GM23338 (cell line): ENCODE data around the gene ASPHD1. TPM values are rescaled to one million over a fixed set of nuclear protein-coding genes. Genes with fewer than 3 reads are reported as not detected.
A peak's percentile ranks its signal among the peaks of the same experiment; 100 is the strongest.

ENCODE experiments used
- ATAC-seq: fragments of 200-7000 bp; cut with Tn5 transposase; 3 replicates; pipeline ENCODE4 v1.9.1; 2020
- DNase-seq: peaks from one replicate; pipeline ENCODE4 v3.0.0-alpha.2; 2015; ENCODE audit warnings: low spot score
- H2AFZ ChIP-seq: fragments of 200-600 bp; sonication (generic); 2 replicates; pipeline ENCODE4 v1.8.0; 2016; ENCODE audit warnings: antibody characterized with exemption, mild to moderate bottlenecking, moderate library complexity
- H3F3A ChIP-seq: fragments of 200-600 bp; sonication (generic); replicated peaks from 2 replicates; pipeline ENCODE4 v1.8.0; 2017; ENCODE audit warnings: antibody characterized with exemption, mixed run types, low read depth
- H3K27ac ChIP-seq: fragments of 200-600 bp; sonication (generic); 2 replicates; pipeline ENCODE4 v1.6.1; 2016; ENCODE audit warnings: low read depth
- H3K27me3 ChIP-seq: fragments of 200-600 bp; sonication (generic); 2 replicates; pipeline ENCODE4 v1.8.0; 2016; ENCODE audit warnings: mild to moderate bottlenecking, mixed run types, moderate library complexity; ENCODE audit not compliant: insufficient read depth
- H3K36me3 ChIP-seq: fragments of 200-600 bp; sonication (generic); 2 replicates; pipeline ENCODE4 v1.8.0; 2016; ENCODE audit warnings: mild to moderate bottlenecking; ENCODE audit not compliant: insufficient read depth
- H3K4me1 ChIP-seq: fragments of 200-600 bp; sonication (generic); 2 replicates; pipeline ENCODE4 v1.8.0; 2016; ENCODE audit warnings: mild to moderate bottlenecking, moderate library complexity; ENCODE audit not compliant: insufficient read depth
- H3K4me2 ChIP-seq: fragments of 200-600 bp; sonication (generic); 2 replicates; pipeline ENCODE4 v1.7.1; 2017; ENCODE audit warnings: mixed run types
- H3K4me3 ChIP-seq: fragments of 200-600 bp; sonication (generic); 2 replicates; pipeline ENCODE4 v1.6.1; 2016; ENCODE audit warnings: mixed run types
- H3K79me2 ChIP-seq: fragments of 200-600 bp; sonication (generic); replicated peaks from 2 replicates; pipeline ENCODE4 v1.8.0; 2017; ENCODE audit warnings: mild to moderate bottlenecking; ENCODE audit not compliant: insufficient read depth
- H3K9me2 ChIP-seq: fragments of 200-600 bp; sonication (generic); 2 replicates; pipeline ENCODE4 v1.8.0; 2017; ENCODE audit not compliant: insufficient read depth
- H4K20me1 ChIP-seq: fragments of 200-600 bp; sonication (generic); replicated peaks from 2 replicates; pipeline ENCODE4 v1.8.0; 2017; ENCODE audit warnings: mild to moderate bottlenecking; ENCODE audit not compliant: insufficient read depth
- H3K27ac Mint-ChIP-seq: 2 replicates; pipeline ENCODE4 v1.8.0; 2020; ENCODE audit warnings: inconsistent platforms, mild to moderate bottlenecking, moderate library complexity, mixed read lengths
- H3K27me3 Mint-ChIP-seq: 3 replicates; pipeline ENCODE4 v1.8.0; 2022; ENCODE audit warnings: low read depth, mild to moderate bottlenecking, moderate library complexity, mixed read lengths, inconsistent platforms; ENCODE audit not compliant: insufficient read depth, poor library complexity
- H3K36me3 Mint-ChIP-seq: 3 replicates; pipeline ENCODE4 v1.8.0; 2021; ENCODE audit warnings: low read depth, mild to moderate bottlenecking, inconsistent platforms, moderate library complexity, mixed read lengths
- H3K4me1 Mint-ChIP-seq: 3 replicates; pipeline ENCODE4 v1.8.0; 2020; ENCODE audit warnings: mild to moderate bottlenecking, inconsistent platforms, mixed read lengths
- H3K4me3 Mint-ChIP-seq: 3 replicates; pipeline ENCODE4 v1.8.0; 2021; ENCODE audit warnings: moderate library complexity, mild to moderate bottlenecking, inconsistent platforms, mixed read lengths
- H3K9me3 Mint-ChIP-seq: 3 replicates; pipeline ENCODE4 v1.8.0; 2020; ENCODE audit warnings: moderate library complexity, mild to moderate bottlenecking, inconsistent platforms, mixed read lengths
- CREB1 ChIP-seq: fragments of 250-450 bp; sonication (Bioruptor Pico); IDR thresholded peaks from 2 replicates; pipeline ENCODE4 v1.5.0; 2020; ENCODE audit warnings: low read depth, mild to moderate bottlenecking, moderate library complexity
- CTCF ChIP-seq, 2 experiments: fragments of 200-600 bp in 1 of 2; sonication (generic) in 1 of 2; conservative IDR thresholded peaks; 2 replicates each; pipeline versions ENCODE4 v1.5.1 to v1.6.1; 2016 to 2017; ENCODE audit warnings: antibody characterized with exemption in 2 of 2, low read depth in 2 of 2, mild to moderate bottlenecking in 2 of 2, moderate library complexity in 1 of 2
- ETS1 ChIP-seq: IDR thresholded peaks from 2 replicates; pipeline ENCODE4 v1.6.1; 2016; ENCODE audit warnings: antibody characterized with exemption
- EZH2 ChIP-seq: fragments of 200-600 bp; sonication (generic); IDR thresholded peaks from one replicate; pipeline ENCODE4 v1.8.0; 2017; ENCODE audit warnings: antibody characterized with exemption, mild to moderate bottlenecking, low read depth; ENCODE audit not compliant: unreplicated experiment
- EZH2phosphoT487 ChIP-seq: fragments of 200-600 bp; sonication (generic); IDR thresholded peaks from one replicate; pipeline ENCODE4 v1.8.1; 2018; ENCODE audit warnings: antibody characterized with exemption; ENCODE audit not compliant: unreplicated experiment
- JUNB ChIP-seq: IDR thresholded peaks from one replicate; pipeline ENCODE4 v1.6.1; 2016; ENCODE audit warnings: antibody characterized with exemption; ENCODE audit not compliant: unreplicated experiment
- NANOG ChIP-seq: IDR thresholded peaks from 2 replicates; pipeline ENCODE4 v1.6.1; 2016; ENCODE audit warnings: antibody characterized with exemption, borderline replicate concordance
- POLR2AphosphoS5 ChIP-seq: IDR thresholded peaks from 2 replicates; pipeline ENCODE4 v1.6.1; 2016; ENCODE audit warnings: antibody characterized with exemption, low read depth
- REST ChIP-seq: IDR thresholded peaks from one replicate; pipeline ENCODE4 v1.6.1; 2018; ENCODE audit warnings: antibody characterized with exemption; ENCODE audit not compliant: unreplicated experiment
- STAT1 ChIP-seq: IDR thresholded peaks from one replicate; pipeline ENCODE4 v1.6.1; 2016; ENCODE audit warnings: antibody characterized with exemption; ENCODE audit not compliant: unreplicated experiment
- ZNF114 ChIP-seq: fragments of 250-450 bp; sonication (Bioruptor Pico); IDR thresholded peaks from 2 replicates; pipeline ENCODE4 v1.5.0; 2020; ENCODE audit warnings: mild to moderate bottlenecking, moderate library complexity
- ZNF331 ChIP-seq: fragments of 250-450 bp; sonication (Bioruptor Pico); IDR thresholded peaks from 2 replicates; pipeline ENCODE4 v1.5.0; 2020; ENCODE audit warnings: low read depth, mild to moderate bottlenecking, moderate library complexity
- polyA plus RNA-seq: library from polyadenylated mRNA; unstranded; fragments of >200 nt; fragmentation: Nextera tagmentation; extraction: Ambion mirVana; gene quantifications from 2 replicates; pipeline ENCODE4 v1.2.1, GENCODE V29; 2016
- total RNA-seq: library from RNA; depleted of rRNA; stranded (reverse); fragments of >200 nt; shearing (Covaris generic); gene quantifications from 2 replicates; pipeline ENCODE4 v1.2.3, GENCODE V29; 2014

Gene ASPHD1
- total and polyA plus RNA-seq, 2 experiments from 2014 or later: 15.5 to 20.6 TPM

- peaks cover 25% of the 10 kb centered on the region for H3K79me2 ChIP-seq
- H3K4me1 ChIP-seq: peaks cover 14% of the 10 kb centered on the region; the same call in 1 of the 2 replicates
- ATAC-seq (peak; percentile 96), DNase-seq (peak; percentile 94)
- no peaks in the 10 kb centered on the region for H3K27me3 ChIP-seq
- no peaks in the 10 kb centered on the region; the same call in none of the 2 replicates for H4K20me1 ChIP-seq
- Mint-ChIP-seq H3K36me3 (peaks cover 10% of the 10 kb centered on the region; the same call in 2 of the 3 replicates), H3K4me3 (peak within 1 kb of the TSS; percentile 87), H3K27ac (peak within 1 kb of the TSS; percentile 98), H3K27me3 (peaks cover 3% of the 10 kb centered on the region), H3K9me3 (no peaks in the 10 kb centered on the region), H3K4me1 (peaks cover 19% of the 10 kb centered on the region)
- peak within 1 kb of the TSS; percentile 90; the same call in 1 of the 2 replicates for H3K27ac ChIP-seq
- H2AFZ ChIP-seq: peak within 1 kb of the TSS; percentile 95
- peaks cover 5% of the 10 kb centered on the region; the same call in 1 of the 2 replicates for H3F3A ChIP-seq
- H3K9me2 ChIP-seq: no peaks in the 10 kb centered on the region
- H3K4me2 ChIP-seq: peak within 1 kb of the TSS; percentile 96
- peak within 1 kb of the TSS; percentile 91 for H3K4me3 ChIP-seq
- no peak for TF ChIP-seq NANOG
- TF ChIP-seq EZH2phosphoT487: no peak
- TF ChIP-seq POLR2AphosphoS5: peak; percentile 99
- no peaks in the 10 kb centered on the region for H3K36me3 ChIP-seq
Measured at GRCh38 chr16:29925781-29926710, 25.8 kb downstream of the ASPHD1 start, which contains the start of gene KCTD13. TSS of gene KCTD13 (minus strand) at chr16:29926226. CDS start at chr16:29926033, 193 bp downstream.

- Histone ChIP-seq H2AFZ (peak overlapping the region; percentile 95), H3F3A (peaks cover 5% of the 10 kb centered on the region; the same call in 1 of the 2 replicates), H3K4me2 (peak overlapping the region; percentile 92), H3K79me2 (peaks cover 25% of the 10 kb centered on the region), H4K20me1 (no peaks in the 10 kb centered on the region; the same call in 1 of the 2 replicates), H3K27me3 (no peaks in the 10 kb centered on the region), H3K9me2 (no peaks in the 10 kb centered on the region), H3K4me3 (peak overlapping the region; percentile 91), H3K27ac (peak overlapping the region; percentile 90; the same call in 1 of the 2 replicates), H3K36me3 (no peaks in the 10 kb centered on the region), H3K4me1 (peaks cover 14% of the 10 kb centered on the region; the same call in 1 of the 2 replicates)
- Mint-ChIP-seq H3K27me3 (peaks cover 3% of the 10 kb centered on the region), H3K4me3 (peak overlapping the region; percentile 87), H3K36me3 (peaks cover 5% of the 10 kb centered on the region; the same call in 2 of the 3 replicates), H3K4me1 (peaks cover 19% of the 10 kb centered on the region), H3K27ac (peak overlapping the region; percentile 63), H3K9me3 (no peaks in the 10 kb centered on the region)
- DNase-seq (peak; percentile 33), ATAC-seq (peak; percentile 16)
- no peak for TF ChIP-seq NANOG
- TF ChIP-seq REST: no peak
- no peak for TF ChIP-seq EZH2
- no peak for TF ChIP-seq EZH2phosphoT487
- TF ChIP-seq ETS1: no peak
- no peak for TF ChIP-seq POLR2AphosphoS5
- no peak for TF ChIP-seq CTCF (conservative IDR thresholded peaks at IDR 0.05; ENCODE audit: low read depth in 2 of 2)
- no peak for TF ChIP-seq ZNF331 (CRISPR knock-in tag)
- no peak for TF ChIP-seq JUNB
- no peak for TF ChIP-seq CREB1
- TF ChIP-seq ZNF114 (CRISPR knock-in tag): no peak
- TF ChIP-seq STAT1: no peak
Measured at GRCh38 chr16:29926711-29927052, 26.4 kb downstream of the ASPHD1 start.
